IMR-90 (cell line): Measurements from ENCODE around the gene PKD1L1. TPM values are rescaled to one million over a fixed set of nuclear protein-coding genes. Genes with fewer than 3 reads are reported as not detected.

Experiments used
- ATAC-seq: fragments of 200-7000 bp; cut with Tn5 transposase; 2 replicates; pipeline ENCODE4 v1.9.1; 2020; ENCODE audit warnings: low read depth, mild to moderate bottlenecking, moderate library complexity
- BruUV-seq: library from RNA; stranded (reverse); fragments of 400-500 nt; replicated peaks from 2 replicates; lab custom pipeline; 2021; lab: Mats Ljungman, UMichigan
- CTCF ChIA-PET: fragments of 300-600 bp; formaldehyde crosslinking; extraction: SDS; loops from one replicate; lab custom pipeline; 2021; ENCODE audit warnings: antibody characterized with exemption; lab: Yijun Ruan, JAX
- POLR2A ChIA-PET: fragments of 300-600 bp; sonication (Branson Sonifier 250); formaldehyde crosslinking; loops from one replicate; lab custom pipeline; 2022; ENCODE audit warnings: antibody characterized with exemption; ENCODE audit not compliant: unreplicated experiment; lab: Charles Lee
- DNase-seq: peaks from one replicate; pipeline ENCODE4 v3.0.0; 2013
- H2AFZ ChIP-seq: replicated peaks from 2 replicates; pipeline ENCODE3; 2013; ENCODE audit warnings: low read length, mild to moderate bottlenecking; ENCODE audit not compliant: poor library complexity
- H2AK5ac ChIP-seq: 2 replicates; pipeline ENCODE4 v1.6.1; 2013; ENCODE audit warnings: low read depth, low read length, inconsistent platforms
- H2AK9ac ChIP-seq: replicated peaks from 2 replicates; pipeline ENCODE3; 2013; ENCODE audit warnings: mild to moderate bottlenecking, low read depth, low read length, moderate library complexity; ENCODE audit not compliant: poor library complexity
- H2BK120ac ChIP-seq: 2 replicates; pipeline ENCODE4 v1.6.1; 2013; ENCODE audit warnings: low read depth, low read length, inconsistent platforms
- H2BK15ac ChIP-seq: 3 replicates; pipeline ENCODE4 v1.6.1; 2013; ENCODE audit warnings: low read depth, low read length, inconsistent platforms
- H2BK20ac ChIP-seq: 2 replicates; pipeline ENCODE4 v1.6.1; 2013; ENCODE audit warnings: low read depth, mild to moderate bottlenecking, inconsistent platforms, low read length, moderate library complexity
- H2BK5ac ChIP-seq: 2 replicates; pipeline ENCODE4 v1.6.1; 2013; ENCODE audit warnings: mild to moderate bottlenecking, low read depth, low read length, inconsistent platforms; ENCODE audit not compliant: poor library complexity, severe bottlenecking
- H3K14ac ChIP-seq: replicated peaks from 2 replicates; pipeline ENCODE4 v1.6.1; 2013; ENCODE audit warnings: low read depth, low read length, inconsistent platforms
- H3K18ac ChIP-seq: 2 replicates; pipeline ENCODE4 v1.6.1; 2013; ENCODE audit warnings: low read depth, low read length, control low read depth
- H3K23ac ChIP-seq: 2 replicates; pipeline ENCODE4 v1.6.1; 2013; ENCODE audit warnings: low read depth, low read length, inconsistent platforms
- H3K27ac ChIP-seq: 2 replicates; pipeline ENCODE4 v1.5.1; 2013; ENCODE audit warnings: mild to moderate bottlenecking, control low read depth, low read length; ENCODE audit not compliant: insufficient read depth
- H3K27me3 ChIP-seq: 2 replicates; pipeline ENCODE4 v1.6.1; 2013; ENCODE audit warnings: low read length; ENCODE audit not compliant: control insufficient read depth, insufficient read depth
- H3K36me3 ChIP-seq: 2 replicates; pipeline ENCODE4 v1.6.1; 2013; ENCODE audit warnings: low read length, mixed read lengths; ENCODE audit not compliant: control insufficient read depth, insufficient read depth
- H3K4ac ChIP-seq: 2 replicates; pipeline ENCODE4 v1.6.1; 2013; ENCODE audit warnings: low read depth, low read length, inconsistent platforms
- H3K4me1 ChIP-seq: 2 replicates; pipeline ENCODE4 v1.6.1; 2013; ENCODE audit warnings: low read length, mixed read lengths; ENCODE audit not compliant: control insufficient read depth, insufficient read depth
- H3K4me2 ChIP-seq: 2 replicates; pipeline ENCODE4 v1.6.1; 2013; ENCODE audit warnings: low read depth, mild to moderate bottlenecking, control low read depth, low read length, moderate library complexity
- H3K4me3 ChIP-seq: 2 replicates; pipeline ENCODE4 v1.5.1; 2013; ENCODE audit warnings: low read depth, mild to moderate bottlenecking, control low read depth, low read length, moderate library complexity; ENCODE audit not compliant: insufficient read depth
- H3K56ac ChIP-seq: 2 replicates; pipeline ENCODE4 v1.6.1; 2013; ENCODE audit warnings: low read length, inconsistent platforms; ENCODE audit not compliant: insufficient read depth; ENCODE audit errors: extremely low read depth
- H3K79me1 ChIP-seq, 2 experiments: 2 replicates each; pipeline ENCODE4 v1.6.1; 2013; ENCODE audit warnings: low read length in 2 of 2, inconsistent platforms in 1 of 2, low read depth in 1 of 2
- H3K9ac ChIP-seq: 2 replicates; pipeline ENCODE4 v1.6.1; 2013; ENCODE audit warnings: low read depth, low read length, control low read depth
- H3K9me1 ChIP-seq: 2 replicates; pipeline ENCODE4 v1.6.1; 2013; ENCODE audit warnings: low read length, inconsistent platforms; ENCODE audit not compliant: insufficient read depth
- H3K9me3 ChIP-seq: 2 replicates; pipeline ENCODE4 v1.6.1; 2013; ENCODE audit warnings: low read length; ENCODE audit not compliant: control insufficient read depth, insufficient read depth
- H4K20me1 ChIP-seq: 2 replicates; pipeline ENCODE4 v1.6.1; 2013; ENCODE audit warnings: low read length, inconsistent platforms; ENCODE audit not compliant: insufficient read depth
- H4K5ac ChIP-seq: 2 replicates; pipeline ENCODE4 v1.6.1; 2013; ENCODE audit warnings: mild to moderate bottlenecking, low read depth, low read length, control low read depth
- H4K8ac ChIP-seq, 2 experiments: 2 replicates each; pipeline ENCODE4 v1.6.1; 2013; ENCODE audit warnings: low read depth in 2 of 2, low read length in 2 of 2, control low read depth in 1 of 2, inconsistent platforms in 1 of 2
- H4K91ac ChIP-seq: 2 replicates; pipeline ENCODE4 v1.6.1; 2013; ENCODE audit warnings: low read depth, low read length, inconsistent platforms; ENCODE audit not compliant: insufficient read depth
- NFE2L2 ChIP-seq: fragments of 150-350 bp; IDR thresholded peaks from 2 replicates; pipeline ENCODE4 v1.6.1; 2016; ENCODE audit warnings: low read depth, mild to moderate bottlenecking, low read length
- USF2 ChIP-seq: fragments of 150-350 bp; IDR thresholded peaks from 2 replicates; pipeline ENCODE4 v1.6.1; 2017; ENCODE audit warnings: mild to moderate bottlenecking, antibody characterized with exemption, low read length, low read depth
- WGBS, 2 experiments: methylation state at CpG; one replicate each; pipeline versions ENCODE4 v1.1.5 to v1.1.7; 2013; ENCODE audit warnings: missing lambda C conversion rate in 2 of 2; ENCODE audit not compliant: insufficient read length in 1 of 2; ENCODE audit errors: extremely low coverage in 2 of 2; 5-methylcytosine and 5-hydroxymethylcytosine counted together
- dilution Hi-C: fragments of 300-500 bp; cut with HindIII; formaldehyde crosslinking; loops from one replicate; pipeline ENCODE4 v1.14.3; 2018; ENCODE audit warnings: low sequenced_read_pairs; ENCODE audit not compliant: unreplicated experiment
- in situ Hi-C: fragments of 300-500 bp; cut with MboI; formaldehyde crosslinking; loops from 3 replicates; pipeline ENCODE4 v1.14.3; 2019; ENCODE audit warnings: low sequenced_read_pairs, inconsistent platforms, mixed read lengths
- intact Hi-C: fragments of 100-400 bp; cut with micrococcal nuclease; formaldehyde crosslinking; loops from 2 replicates; pipeline ENCODE4 v1.10.0; 2022
- polyA plus RNA-seq, 3 experiments: library from polyadenylated mRNA; depleted of rRNA; stranded (reverse); fragments of >200 nt; gene quantifications; 2 replicates each; pipeline ENCODE4 v1.2.3, GENCODE V29; 2012; ENCODE audit warnings: low replicate concordance in 1 of 3
- total RNA-seq: library from RNA; depleted of rRNA; stranded (reverse); fragments of >200 nt; gene quantifications from 2 replicates; pipeline ENCODE4 v1.2.3, GENCODE V29; 2012

PKD1L1 gene
- total and polyA plus RNA-seq, 2 of the 4 experiments (the other 2 are of a cell fraction) = under 0.01 to 0.15 TPM

GRCh38 chr7:47939425-47940036 lies 8.7 kb downstream of the PKD1L1 start:
- Histone ChIP-seq H3K79me1 (peaks cover 0 to 7% of the 10 kb centered on the region in 2 experiments; a peak in 1 of 4 replicates), H3K23ac (peak overlapping the region; percentile 64), H3K4ac (peak overlapping the region; percentile 97), H3K18ac (0 out of 2 replicates have a peak overlapping the region, but pooled peaks have one; percentile 7), H4K8ac (peak overlapping the region; percentile 53 to 92; a peak in 2 of 4 replicates), H3K9ac (no peak overlapping the region), H3K9me3 (no peaks in the 10 kb centered on the region), H3K9me1 (peaks cover 21% of the 10 kb centered on the region), H3K27me3 (no peaks in the 10 kb centered on the region), H2BK120ac (peak overlapping the region; percentile 95), H3K14ac (peak overlapping the region; percentile 80), H4K5ac (no peak overlapping the region), H2AFZ (no peak overlapping the region), H2AK5ac (peak overlapping the region; percentile 94; the same call in 1 of the 2 replicates), H2BK20ac (peak overlapping the region; percentile 95), H2BK15ac (peak overlapping the region; percentile 96; the same call in 2 of the 3 replicates), H2BK5ac (peak overlapping the region; percentile 34), H3K4me2 (no peak overlapping the region), H3K36me3 (no peaks in the 10 kb centered on the region), H3K56ac (no peak overlapping the region), H3K4me1 (peaks cover 17% of the 10 kb centered on the region), H3K4me3 (no peak overlapping the region), H2AK9ac (no peak overlapping the region), H4K20me1 (no peaks in the 10 kb centered on the region), H4K91ac (peak overlapping the region; percentile 97), H3K27ac (no peak overlapping the region)
- POLR2A ChIA-PET = no interaction called here
- 92% methylated on average over 2 of the region's 7 CpGs; no CpG with 5 or more reads in 1 of the 2 experiments for WGBS, 2 experiments
- TF ChIP-seq USF2 (no peak), NFE2L2 (no peak)
- in situ Hi-C loops = loop anchor here (10.0 kb wide), 2 partner anchors 505 to 675 kb away; no protein-coding TSS in a partner anchor
- CTCF ChIA-PET = interaction anchor here (0.6 to 2.0 kb wide), 4 partner anchors 11 to 673 kb away, joined by 3 to 5 read pairs (median 4); no protein-coding TSS in a partner anchor
- DNase-seq (no peak), ATAC-seq (no peak)
- dilution Hi-C loops = no loop called here
- no TSS peak for BruUV-seq
- intact Hi-C loops = loop anchor here (10.0 kb wide), 2 partner anchors 355 to 675 kb away; partner anchors contain the start of gene TNS3
